Stimulated activated naive CD8-positive, alpha-beta T cell treated with anti-CD3 and anti-CD28 coated beads, Interleukin-15, Interleukin-2, amounts not matched to agents 100 ng/mL and 50 ng/mL, for 24 hours (primary cell): ENCODE data around the gene ALOXE3.
A peak's percentile ranks its signal among the peaks of the same experiment; 100 is the strongest.
"Not testable (repeated sequence)": the region's sequence is repeated elsewhere in the genome, so short reads cannot be mapped to it uniquely, and the experiment has no call there.

Experiments used
- H3K27ac Mint-ChIP-seq: one replicate; pipeline ENCODE4 v1.8.0; 2021; ENCODE audit warnings: mild to moderate bottlenecking, mixed read lengths
- H3K27me3 Mint-ChIP-seq: one replicate; pipeline ENCODE4 v1.8.0; 2021; ENCODE audit warnings: mixed read lengths
- H3K36me3 Mint-ChIP-seq: one replicate; pipeline ENCODE4 v1.8.0; 2021; ENCODE audit warnings: low read depth, mixed read lengths
- H3K4me1 Mint-ChIP-seq: one replicate; pipeline ENCODE4 v1.8.0; 2021; ENCODE audit warnings: low read depth, mixed read lengths
- H3K4me3 Mint-ChIP-seq: one replicate; pipeline ENCODE4 v1.8.0; 2021; ENCODE audit warnings: mild to moderate bottlenecking, mixed read lengths
- H3K9me3 Mint-ChIP-seq: one replicate; pipeline ENCODE4 v1.8.0; 2021; ENCODE audit warnings: mixed read lengths

The ALOXE3 gene

DNA sequence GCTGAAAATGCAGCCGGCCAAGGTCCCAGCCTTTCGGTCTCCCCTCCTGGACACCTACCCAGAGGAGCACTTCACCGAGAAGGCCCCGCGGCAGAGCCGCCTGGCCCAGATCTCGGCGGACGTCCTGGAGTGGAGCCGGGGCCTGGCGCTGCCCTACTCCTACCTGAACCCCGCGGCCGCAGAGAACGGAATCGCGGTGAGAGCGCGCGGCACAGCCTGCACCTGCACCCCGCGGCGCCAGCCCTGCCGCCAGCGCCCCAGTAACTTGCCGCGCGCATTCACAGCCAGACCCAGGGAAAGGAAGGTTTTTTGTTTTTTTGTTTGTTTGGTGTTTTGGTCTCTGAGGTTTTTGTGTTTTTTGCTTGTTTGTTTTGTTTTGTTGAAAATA lies 46.0 kb downstream of the ALOXE3 start:
- H3K9me3 Mint-ChIP-seq = no peaks in the 10 kb centered on the region
- peak overlapping the region; percentile 60 for H3K4me3 Mint-ChIP-seq
- peak overlapping the region; percentile 37 for H3K27ac Mint-ChIP-seq
- no peaks in the 10 kb centered on the region for H3K36me3 Mint-ChIP-seq
- H3K27me3 Mint-ChIP-seq = peaks cover 51% of the 10 kb centered on the region
- peaks cover 22% of the 10 kb centered on the region for H3K4me1 Mint-ChIP-seq

DNA sequence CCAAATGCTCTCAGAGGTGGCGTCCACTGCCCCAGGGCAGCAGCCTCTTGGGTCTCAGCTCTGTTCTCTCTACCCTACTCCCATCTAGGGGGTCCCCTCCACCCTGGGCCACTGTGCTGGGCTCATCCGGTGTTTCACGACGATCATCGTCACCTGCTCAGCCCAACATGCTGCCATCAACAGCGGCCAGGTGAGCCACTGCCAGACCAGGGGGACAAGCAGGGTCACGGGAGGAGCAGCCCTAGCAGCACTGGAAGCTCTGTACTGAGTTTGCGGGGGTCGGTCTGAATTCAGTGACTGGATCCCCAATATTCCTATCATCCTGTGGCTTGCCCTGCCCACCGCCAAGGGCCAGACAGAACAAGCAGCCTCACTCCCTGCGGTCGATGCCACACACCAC lies 46.8 kb downstream of the ALOXE3 start:
- Mint-ChIP-seq H3K27ac (no peak overlapping the region), H3K36me3 (no peaks in the 10 kb centered on the region), H3K4me3 (no peak overlapping the region), H3K9me3 (no peaks in the 10 kb centered on the region), H3K27me3 (peaks cover 51% of the 10 kb centered on the region), H3K4me1 (peaks cover 22% of the 10 kb centered on the region)

- H3K4me3 Mint-ChIP-seq = no peak overlapping the region
- H3K9me3 Mint-ChIP-seq = no peaks in the 10 kb centered on the region
- H3K27ac Mint-ChIP-seq = no peak overlapping the region
- peaks cover 22% of the 10 kb centered on the region for H3K4me1 Mint-ChIP-seq
- H3K27me3 Mint-ChIP-seq = peaks cover 42% of the 10 kb centered on the region
- no peaks in the 10 kb centered on the region for H3K36me3 Mint-ChIP-seq
Measured at GRCh38 chr17:8069587-8069860, 48.8 kb downstream of the ALOXE3 start.

GRCh38 chr17:8068736-8069586 lies 49.4 kb downstream of the ALOXE3 start:
- Mint-ChIP-seq H3K36me3 (no peaks in the 10 kb centered on the region), H3K9me3 (no peaks in the 10 kb centered on the region), H3K4me1 (peaks cover 19% of the 10 kb centered on the region), H3K27ac (no peak overlapping the region), H3K27me3 (peaks cover 39% of the 10 kb centered on the region), H3K4me3 (no peak overlapping the region)

DNA sequence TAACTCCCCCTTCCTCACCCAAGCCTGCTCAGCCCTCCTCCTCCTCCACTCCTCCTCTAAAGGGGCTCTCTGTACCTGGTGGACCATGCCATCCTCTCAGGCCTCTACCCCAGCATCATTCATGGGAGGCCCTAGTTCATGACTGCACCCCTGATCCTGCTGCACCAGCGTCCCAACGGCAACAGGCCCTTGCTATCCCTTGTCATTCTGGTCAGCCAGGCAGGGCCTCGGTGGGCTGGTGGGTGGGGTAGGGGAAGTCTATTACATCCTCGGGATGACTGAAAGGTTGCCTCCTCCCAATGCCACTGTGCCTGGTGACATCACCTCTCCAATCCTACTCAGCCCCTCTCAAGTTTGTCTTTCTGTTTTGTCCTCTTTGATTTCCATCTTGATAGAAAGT lies 50.5 kb downstream of the ALOXE3 start:
- Mint-ChIP-seq H3K27me3 (peaks cover 41% of the 10 kb centered on the region), H3K4me1 (peaks cover 7% of the 10 kb centered on the region), H3K27ac (no peak overlapping the region), H3K9me3 (no peaks in the 10 kb centered on the region), H3K36me3 (no peaks in the 10 kb centered on the region), H3K4me3 (no peak overlapping the region)

DNA sequence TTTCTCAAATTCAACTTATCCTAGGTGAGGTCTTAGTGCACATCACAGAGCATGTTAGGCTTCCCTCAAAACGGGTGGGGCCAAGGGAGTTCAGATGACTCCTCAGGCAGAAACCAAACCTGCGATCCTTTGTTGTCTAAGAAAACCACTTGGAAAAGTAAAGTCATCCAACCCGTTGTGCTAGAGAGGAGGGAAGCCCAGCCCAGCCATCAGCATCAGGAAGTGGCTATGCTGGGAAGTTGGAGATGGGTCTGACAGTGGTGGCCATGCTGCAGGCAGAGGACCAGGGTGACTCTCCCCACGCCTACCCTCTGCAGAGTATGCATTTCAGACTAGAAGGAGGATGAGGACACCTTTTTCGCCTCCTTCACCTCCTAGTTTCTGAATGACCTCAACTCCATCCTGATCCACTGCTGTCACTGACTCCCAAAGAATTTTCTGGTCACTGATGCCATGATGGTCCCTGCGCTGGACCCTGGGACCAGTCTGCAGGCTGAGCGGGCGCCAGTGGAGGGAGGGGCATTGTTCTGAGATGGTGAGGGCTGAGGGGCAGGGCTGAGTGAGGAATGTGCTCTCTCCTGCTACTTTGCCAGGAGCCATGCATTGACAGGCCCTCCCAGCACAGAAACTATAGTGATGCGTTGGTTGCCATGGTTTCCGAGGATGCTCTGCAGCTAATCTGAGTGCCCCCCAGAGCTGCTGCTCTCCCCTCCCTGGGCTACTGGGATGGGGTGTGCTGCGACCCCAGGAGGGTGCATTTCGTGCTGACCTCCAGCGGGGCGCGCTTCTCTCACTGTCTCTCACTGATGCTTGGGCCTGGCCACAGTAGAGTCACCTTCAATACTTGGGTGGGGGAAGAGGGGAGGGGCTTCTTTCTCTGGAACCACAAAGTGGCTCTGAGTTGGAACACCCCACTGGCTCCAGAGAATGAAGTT lies 51.2 kb downstream of the ALOXE3 start:
- H3K9me3 Mint-ChIP-seq = no peaks in the 10 kb centered on the region
- no peak overlapping the region for H3K27ac Mint-ChIP-seq
- peaks cover 41% of the 10 kb centered on the region for H3K27me3 Mint-ChIP-seq
- no peaks in the 10 kb centered on the region for H3K36me3 Mint-ChIP-seq
- no peak overlapping the region for H3K4me3 Mint-ChIP-seq
- peaks cover under 1% of the 10 kb centered on the region for H3K4me1 Mint-ChIP-seq

DNA sequence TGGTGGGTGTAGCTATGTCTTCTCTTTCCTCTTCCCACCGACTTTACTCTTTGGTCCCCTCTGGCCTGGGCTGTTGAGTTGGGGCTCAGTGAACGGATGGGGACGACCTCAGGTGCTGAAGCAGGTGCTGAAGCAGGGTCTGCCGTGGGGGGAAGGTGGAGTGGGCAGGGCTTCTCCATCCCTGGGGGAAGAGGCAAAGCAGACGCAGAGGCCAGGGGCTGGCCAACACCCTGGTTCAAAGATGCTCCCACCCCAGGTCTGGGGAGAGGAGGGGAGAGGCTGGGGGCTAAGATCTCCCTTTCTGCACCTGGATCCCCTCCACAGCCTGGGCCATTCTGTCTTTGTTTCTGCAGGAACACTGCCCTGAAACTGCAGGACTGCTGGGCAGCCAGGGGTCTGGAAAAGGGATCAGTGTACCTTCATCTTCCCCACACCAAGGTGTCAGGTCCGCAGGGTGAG lies 53.7 kb downstream of the ALOXE3 start:
- H3K27me3 Mint-ChIP-seq = peaks cover 49% of the 10 kb centered on the region
- no peak overlapping the region for H3K4me3 Mint-ChIP-seq
- H3K4me1 Mint-ChIP-seq = no peaks in the 10 kb centered on the region
- H3K9me3 Mint-ChIP-seq = no peaks in the 10 kb centered on the region
- H3K27ac Mint-ChIP-seq = no peak overlapping the region
- no peaks in the 10 kb centered on the region for H3K36me3 Mint-ChIP-seq

DNA sequence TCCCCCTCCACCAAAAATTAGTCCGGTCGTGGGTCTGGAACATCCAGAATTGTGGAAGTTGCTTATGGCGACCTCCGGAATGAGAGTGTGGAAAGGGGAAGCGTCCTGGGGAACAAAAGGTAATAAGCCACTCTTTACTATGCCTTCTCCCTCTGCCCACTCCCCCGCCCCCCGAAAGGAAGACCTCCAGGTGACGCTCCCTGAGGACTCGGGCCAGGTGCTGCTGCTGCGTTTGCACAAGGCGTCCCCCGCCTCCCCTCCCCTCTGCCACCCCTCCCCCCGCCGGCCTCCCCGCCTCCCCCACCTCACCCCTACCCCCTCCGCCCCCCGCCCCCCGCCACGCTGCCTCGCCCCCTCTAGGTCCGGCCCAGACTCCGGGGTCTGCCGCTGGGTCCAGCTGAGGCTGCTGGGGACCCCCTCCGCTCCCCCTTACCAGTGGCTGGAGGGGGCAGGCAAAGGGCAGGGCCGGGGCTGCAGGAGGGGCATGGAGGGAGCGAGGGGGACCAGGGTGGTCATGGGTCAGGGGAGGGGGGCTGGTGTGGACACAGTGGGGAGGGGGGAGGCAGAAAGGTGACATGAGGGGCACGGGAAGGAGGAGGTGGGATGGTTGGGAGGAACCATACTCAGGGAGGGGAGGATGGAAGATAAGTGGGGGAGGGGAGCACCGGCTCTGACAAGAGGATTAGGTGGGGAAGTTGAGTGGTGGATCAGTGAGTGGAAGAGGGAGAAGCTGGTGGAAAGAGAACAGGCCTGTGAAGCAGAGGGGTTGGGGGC lies 54.4 kb downstream of the ALOXE3 start:
- H3K9me3 Mint-ChIP-seq = no peaks in the 10 kb centered on the region

GRCh38 chr17:8062807-8063483 lies 55.4 kb downstream of the ALOXE3 start:
- Mint-ChIP-seq H3K4me1 (no peaks in the 10 kb centered on the region), H3K27me3 (peaks cover 56% of the 10 kb centered on the region), H3K9me3 (no peaks in the 10 kb centered on the region), H3K4me3 (no peak overlapping the region), H3K36me3 (no peaks in the 10 kb centered on the region), H3K27ac (no peak overlapping the region)

More for the DNA sequence above, 54.4 kb downstream of the ALOXE3 start:
- H3K4me3 Mint-ChIP-seq = no peak overlapping the region
- peaks cover 56% of the 10 kb centered on the region for H3K27me3 Mint-ChIP-seq
- H3K36me3 Mint-ChIP-seq = no peaks in the 10 kb centered on the region
- H3K27ac Mint-ChIP-seq = no peak overlapping the region
- H3K4me1 Mint-ChIP-seq = no peaks in the 10 kb centered on the region

GRCh38 chr17:8062435-8062806 lies 55.9 kb downstream of the ALOXE3 start:
- no peaks in the 10 kb centered on the region for H3K9me3 Mint-ChIP-seq
- H3K4me1 Mint-ChIP-seq = peaks cover 4% of the 10 kb centered on the region
- H3K4me3 Mint-ChIP-seq = no peak overlapping the region
- H3K36me3 Mint-ChIP-seq = no peaks in the 10 kb centered on the region
- peaks cover 61% of the 10 kb centered on the region for H3K27me3 Mint-ChIP-seq
- H3K27ac Mint-ChIP-seq = no peak overlapping the region

DNA sequence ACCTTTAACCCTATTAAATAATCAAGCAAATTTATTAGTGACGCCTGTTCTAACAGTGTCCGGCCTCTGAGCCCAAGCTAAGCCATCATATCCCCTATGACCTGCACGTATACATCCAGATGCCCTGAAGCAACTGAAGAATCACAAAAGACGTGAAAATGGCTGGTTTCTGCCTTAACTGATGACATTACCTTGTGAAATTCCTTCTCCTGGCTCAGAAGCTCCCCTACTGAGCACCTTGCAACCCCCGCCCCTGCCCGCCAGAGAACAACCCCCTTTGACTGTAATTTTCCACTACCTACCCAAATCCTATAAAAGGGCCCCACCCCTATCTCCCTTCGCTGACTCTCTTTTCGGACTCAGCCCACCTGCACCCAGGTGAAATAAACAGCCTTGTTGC lies 56.5 kb downstream of the ALOXE3 start:
- H3K9me3 Mint-ChIP-seq, H3K27ac Mint-ChIP-seq, H3K36me3 Mint-ChIP-seq, H3K4me3 Mint-ChIP-seq, H3K4me1 Mint-ChIP-seq: not testable (repeated sequence)
- peaks cover 65% of the 10 kb centered on the region for H3K27me3 Mint-ChIP-seq

DNA sequence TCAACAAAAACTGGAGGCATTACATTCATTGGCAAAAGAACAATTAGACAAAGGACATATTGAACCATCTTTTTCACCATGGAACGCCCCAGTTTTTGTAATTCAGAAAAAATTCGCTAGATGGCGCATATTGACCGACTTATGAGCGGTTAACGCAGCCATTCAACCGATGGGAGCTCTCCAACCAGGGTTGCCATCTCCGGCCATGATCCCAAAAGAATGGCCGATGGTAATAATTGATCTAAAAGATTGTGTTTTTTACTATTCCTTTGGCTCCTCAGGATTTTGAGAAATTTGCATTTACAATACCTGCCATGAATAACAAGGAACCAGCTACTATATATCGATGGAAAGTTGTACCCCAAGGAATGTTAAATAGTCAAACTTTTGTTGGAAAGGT lies 58.0 kb downstream of the ALOXE3 start:
- H3K36me3 Mint-ChIP-seq = no peaks in the 10 kb centered on the region
- no peak overlapping the region for H3K4me3 Mint-ChIP-seq
- no peaks in the 10 kb centered on the region for H3K9me3 Mint-ChIP-seq
- H3K27me3 Mint-ChIP-seq = peaks cover 74% of the 10 kb centered on the region
- peaks cover 25% of the 10 kb centered on the region for H3K4me1 Mint-ChIP-seq
- peak overlapping the region; percentile 4 for H3K27ac Mint-ChIP-seq

DNA sequence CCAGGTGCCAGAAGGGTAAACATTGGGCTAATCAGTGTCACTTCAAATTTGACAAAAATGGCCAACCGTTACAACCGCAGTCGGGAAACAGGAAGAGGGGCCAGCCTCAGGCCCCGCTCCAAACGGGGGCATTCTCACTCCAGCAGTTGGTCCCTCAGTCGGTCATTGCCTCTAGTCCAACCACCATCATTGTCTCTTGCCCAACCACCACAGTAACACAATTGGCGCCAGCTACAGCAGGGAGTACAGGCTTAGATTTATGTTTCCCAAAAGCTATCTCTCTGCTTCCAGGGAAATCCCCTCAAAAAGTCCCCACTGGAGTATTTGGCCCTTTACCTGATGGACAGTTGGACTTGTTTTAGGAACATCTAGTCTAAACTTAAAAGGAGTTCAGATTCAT lies 59.2 kb downstream of the ALOXE3 start:
- Mint-ChIP-seq H3K36me3 (no peaks in the 10 kb centered on the region), H3K9me3 (no peaks in the 10 kb centered on the region), H3K27me3 (peaks cover 71% of the 10 kb centered on the region), H3K4me3 (no peak overlapping the region), H3K27ac (no peak overlapping the region), H3K4me1 (peaks cover 26% of the 10 kb centered on the region)

- Mint-ChIP-seq H3K27me3 (peaks cover 62% of the 10 kb centered on the region), H3K4me1 (peaks cover 26% of the 10 kb centered on the region), H3K36me3 (no peaks in the 10 kb centered on the region), H3K4me3 (no peak overlapping the region), H3K27ac (no peak overlapping the region), H3K9me3 (no peaks in the 10 kb centered on the region)
Measured at GRCh38 chr17:8057691-8058114, 60.6 kb downstream of the ALOXE3 start.
